Kidney (tissue), 14 donors: ENCODE data around the gene CDK14. TPM values are rescaled to one million over a fixed set of nuclear protein-coding genes. Genes with fewer than 3 reads are reported as not detected.

Experiments
- DNase-seq, 5 donors: peaks; one replicate each; pipeline ENCODE4 v3.0.0-alpha.2; 2013 to 2020
- FAIRE-seq: peaks from 2 replicates; lab custom pipeline; 2012; peaks lifted over from hg19 to GRCh38; lab: Jason Lieb, UNC
- H3K27ac ChIP-seq, 2 donors: one replicate each; pipeline ENCODE4 v1.7.0; 2013; ENCODE audit warnings: low read depth in 2 of 2, low read length in 2 of 2, inconsistent platforms in 1 of 2
- H3K27me3 ChIP-seq: one replicate; pipeline ENCODE4 v1.7.1; 2013; ENCODE audit warnings: low read length, inconsistent platforms; ENCODE audit not compliant: control insufficient read depth, insufficient read depth
- H3K36me3 ChIP-seq, 3 donors: one replicate each; pipeline versions ENCODE4 v1.7.0 to v1.7.1; 2013; ENCODE audit warnings: low read length in 3 of 3, control low read depth in 1 of 3, inconsistent platforms in 1 of 3; ENCODE audit not compliant: insufficient read depth in 3 of 3, control insufficient read depth in 2 of 3
- H3K4me1 ChIP-seq, 3 donors: one replicate each; pipeline versions ENCODE4 v1.7.0 to v1.7.1; 2013; ENCODE audit warnings: low read length in 3 of 3, inconsistent platforms in 1 of 3, low read depth in 1 of 3; ENCODE audit not compliant: control insufficient read depth in 2 of 3, insufficient read depth in 2 of 3
- H3K4me3 ChIP-seq, 3 donors: one replicate each; pipeline versions ENCODE4 v1.7.0 to v1.8.1; 2013; ENCODE audit warnings: low read length in 3 of 3, control low read depth in 1 of 3, inconsistent platforms in 1 of 3
- H3K9ac ChIP-seq, 3 donors: one replicate each; pipeline versions ENCODE4 v1.7.0 to v1.7.1; 2013; ENCODE audit warnings: low read length in 3 of 3, control low read depth in 1 of 3, inconsistent platforms in 1 of 3
- H3K9me3 ChIP-seq, 3 donors: one replicate each; pipeline versions ENCODE4 v1.7.0 to v1.7.1; 2013; ENCODE audit warnings: low read length in 3 of 3, control low read depth in 1 of 3, inconsistent platforms in 1 of 3; ENCODE audit not compliant: control insufficient read depth in 2 of 3, insufficient read depth in 1 of 3
- CTCF ChIP-seq: IDR thresholded peaks from 3 replicates; pipeline ENCODE4 v1.5.1; 2012; ENCODE audit warnings: mild to moderate bottlenecking, moderate library complexity, borderline replicate concordance; ENCODE audit not compliant: insufficient read depth; ENCODE audit errors: extremely low read depth
- intact Hi-C: fragments of 100-400 bp; cut with DNase I; formaldehyde crosslinking; loops from one replicate; pipeline ENCODE4 v1.11.1; 2022
- polyA plus RNA-seq: library from polyadenylated mRNA; stranded (reverse); fragments of 350-450 nt; fragmentation: Illumina TruSeq; extraction: RNeasy Lipid Tissue Mini Kit (QIAGEN cat#74804); gene quantifications from one replicate; pipeline ENCODE4 v1.2.3, GENCODE V29; 2014; ENCODE audit warnings: low read depth, low replicate concordance; ENCODE audit not compliant: insufficient read depth
- total RNA-seq: library from RNA; stranded (reverse); fragmentation: NEBNext Ultra II Directional; extraction: Animal tissue kit (Norgen Biotek cat#: 25700); gene quantifications from one replicate; pipeline ENCODE4 v1.2.1, GENCODE V29; 2021
- donor health status: control.
- donor health status: control.
- donor health status: control.
- donor health status: control.
- donor health status: control.
- donor health status: DM: yes; HTN: yes; CAD: no.
- donor health status: Normal renal cell carcinoma (clear cell type).

Gene CDK14
- total and polyA plus RNA-seq, 2 donors from 2014 or later, result 11.9 to 33.9 TPM

- H3K4me3 ChIP-seq, result no peak overlapping the region
- no peak overlapping the region for H3K27ac ChIP-seq
- no peak for TF ChIP-seq CTCF
- no peaks in the 10 kb centered on the region for H3K36me3 ChIP-seq
- H3K4me1 ChIP-seq, result no peaks in the 10 kb centered on the region
- DNase-seq (no peak), FAIRE-seq (no peak)
- no peak overlapping the region for H3K9ac ChIP-seq
- H3K9me3 ChIP-seq, result no peaks in the 10 kb centered on the region
- H3K27me3 ChIP-seq, result no peaks in the 10 kb centered on the region
- intact Hi-C loops, result no loop called here
Measured at GRCh38 chr7:90736968-90737939, 141.1 kb downstream of the CDK14 start.

- H3K4me3 ChIP-seq, result no peak overlapping the region
- H3K27ac ChIP-seq, result no peak overlapping the region
- no peaks in the 10 kb centered on the region for H3K4me1 ChIP-seq
- DNase-seq (no peak), FAIRE-seq (no peak)
- no peak overlapping the region for H3K9ac ChIP-seq
- H3K9me3 ChIP-seq, result no peaks in the 10 kb centered on the region
- H3K27me3 ChIP-seq, result no peaks in the 10 kb centered on the region
- intact Hi-C loops, result no loop called here
- H3K36me3 ChIP-seq, result no peaks in the 10 kb centered on the region
- TF ChIP-seq CTCF, result no peak
Measured at GRCh38 chr7:90738249-90738648, 142.1 kb downstream of the CDK14 start.

GRCh38 chr7:90739716-90740115, 143.6 kb downstream of the CDK14 start:
- H3K27me3 ChIP-seq, result no peaks in the 10 kb centered on the region
- intact Hi-C loops, result no loop called here
- H3K4me1 ChIP-seq, result no peaks in the 10 kb centered on the region
- no peaks in the 10 kb centered on the region for H3K9me3 ChIP-seq
- H3K27ac ChIP-seq, result no peak overlapping the region
- no peak for TF ChIP-seq CTCF
- FAIRE-seq (no peak), DNase-seq (no peak)
- no peaks in the 10 kb centered on the region for H3K36me3 ChIP-seq
- H3K9ac ChIP-seq, result no peak overlapping the region
- no peak overlapping the region for H3K4me3 ChIP-seq
